GM20431 (cell line): ENCODE data around the gene MGAT4C.
"Not testable (repeated sequence)": the region's sequence is repeated elsewhere in the genome, so short reads cannot be mapped to it uniquely, and the experiment has no call there.

Experiments used
- in situ Hi-C: fragments of 300-500 bp; cut with MseI, MboI; formaldehyde crosslinking; loops from one replicate; pipeline ENCODE4 v1.15.0; 2020; ENCODE audit warnings: low sequenced_read_pairs; ENCODE audit not compliant: unreplicated experiment

The MGAT4C gene

DNA sequence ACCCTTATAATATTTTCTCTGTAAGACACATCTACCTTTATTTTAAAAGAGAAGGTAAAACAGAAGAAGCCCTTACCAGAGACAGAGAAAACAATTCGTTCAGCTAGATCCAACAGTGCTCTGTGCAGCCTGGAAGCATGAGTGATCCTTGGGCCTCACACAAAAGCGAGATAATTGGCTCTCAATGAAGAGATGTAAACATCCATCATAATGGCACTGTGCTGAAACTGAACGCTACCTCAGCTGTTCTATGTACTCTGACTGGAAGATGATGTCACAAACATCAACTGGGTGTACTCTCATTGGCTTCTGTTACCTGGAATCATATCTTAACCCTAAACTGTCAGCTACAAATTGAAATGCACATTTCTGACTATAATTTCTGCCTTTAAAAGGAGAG lies at the start of gene MGAT4C:
MGAT4C (minus strand) TSS at position 229 of the 400 bp plus-strand sequence.
- in situ Hi-C loops = no loop called here

DNA sequence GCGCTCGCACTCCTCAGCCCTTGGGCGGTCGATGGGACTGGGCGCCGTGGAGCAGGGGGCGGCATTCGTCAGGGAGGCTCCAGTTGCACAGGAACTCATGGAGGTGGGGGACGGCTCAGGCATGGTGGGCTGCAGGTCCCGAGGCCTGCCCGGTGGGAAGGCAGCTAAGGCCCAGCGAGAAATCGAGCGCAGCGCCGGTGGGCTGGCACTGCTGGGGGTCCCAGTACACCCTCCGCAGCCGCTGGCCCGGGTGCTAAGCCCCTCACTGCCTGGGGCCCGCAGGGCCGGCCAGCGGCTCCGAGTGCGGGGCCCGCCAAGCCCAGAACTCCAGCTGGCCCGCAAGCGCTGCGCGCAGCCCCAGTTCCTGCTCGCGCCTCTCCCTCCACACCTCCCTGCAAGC lies 40.2 kb upstream of the MGAT4C start:
- in situ Hi-C loops = not testable (repeated sequence)

DNA sequence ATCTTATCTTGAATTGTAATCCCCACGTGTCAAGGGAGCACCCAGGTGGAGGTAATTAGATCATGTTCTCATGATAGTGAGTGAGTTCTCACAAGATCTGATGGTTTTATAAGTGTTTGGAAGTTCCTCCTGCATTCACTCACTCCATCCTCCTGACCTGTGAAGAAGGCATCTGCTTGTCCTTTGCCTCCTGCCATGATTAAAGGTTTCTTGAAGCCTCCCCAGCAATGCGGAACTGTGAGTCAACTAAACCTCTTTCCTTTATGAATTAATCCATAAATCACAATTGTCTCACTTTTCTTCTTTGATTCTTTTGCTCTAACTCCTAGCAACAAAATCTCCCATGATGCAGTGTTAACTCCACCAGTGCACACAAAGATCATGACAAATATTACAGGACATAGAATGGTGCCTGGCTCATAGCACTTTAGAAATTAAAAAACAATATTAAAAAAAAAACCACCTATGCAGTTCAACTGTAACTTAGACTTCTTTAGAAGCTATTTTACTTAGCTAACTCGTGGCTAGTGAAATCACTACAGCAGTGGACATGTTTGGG lies 37.6 kb upstream of the MGAT4C start:
- in situ Hi-C loops = no loop called here

DNA sequence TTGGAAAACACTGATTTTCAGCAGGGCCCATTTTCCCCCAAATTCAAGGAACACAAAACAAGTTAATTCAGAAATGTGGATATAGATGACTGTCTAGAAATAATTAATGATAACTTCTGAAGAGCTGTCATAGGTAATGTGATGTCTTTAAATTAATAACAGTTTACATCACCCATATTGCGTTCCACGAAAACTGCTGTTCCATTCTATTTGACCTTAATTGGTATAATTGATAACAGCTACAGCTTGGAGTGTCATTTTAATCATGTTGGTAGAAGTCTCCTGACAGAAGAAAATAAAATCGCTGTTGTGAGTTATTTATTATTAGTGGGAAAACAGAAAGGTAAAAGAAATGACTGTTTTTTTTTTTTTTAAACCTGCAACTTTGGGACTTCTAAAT lies 36.3 kb upstream of the MGAT4C start:
- in situ Hi-C loops = no loop called here

DNA sequence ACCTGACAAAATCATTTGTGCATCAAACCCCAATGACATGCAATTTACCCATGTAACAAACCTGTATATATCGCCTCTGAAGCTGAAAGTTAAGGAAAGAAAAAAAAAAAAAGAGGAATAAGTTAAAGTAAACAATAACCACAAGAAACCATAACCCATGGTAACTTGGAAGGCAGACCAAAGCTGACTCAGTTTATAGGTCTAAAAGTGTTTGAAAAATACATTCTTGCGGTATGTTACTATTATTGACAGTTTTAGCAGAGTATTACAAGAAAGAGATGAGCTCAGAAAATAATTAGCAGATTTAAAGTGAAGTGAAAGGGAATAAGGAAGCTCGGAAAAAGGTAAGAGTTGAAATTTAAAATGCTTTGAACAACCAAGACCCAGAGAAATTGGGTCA lies 34.4 kb upstream of the MGAT4C start:
- in situ Hi-C loops = no loop called here

DNA sequence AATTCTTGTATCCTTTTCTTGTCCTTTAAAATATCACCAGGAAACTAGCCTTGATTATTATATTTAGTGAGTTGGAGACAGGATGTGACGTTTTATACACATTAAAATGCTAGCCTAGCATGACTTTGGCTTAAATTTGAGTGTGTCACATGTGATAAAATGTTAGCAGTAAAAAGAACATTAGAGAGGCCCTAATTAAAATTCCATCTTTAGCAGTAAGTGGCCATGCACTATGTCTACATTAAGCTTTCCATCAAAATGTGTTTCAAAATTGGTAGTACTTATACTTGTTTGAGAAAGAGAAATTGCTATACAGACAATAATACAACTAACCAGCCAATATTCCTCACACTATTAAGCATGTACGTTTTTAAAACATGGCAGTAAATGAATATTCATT lies 29.9 kb upstream of the MGAT4C start:
- in situ Hi-C loops = no loop called here

DNA sequence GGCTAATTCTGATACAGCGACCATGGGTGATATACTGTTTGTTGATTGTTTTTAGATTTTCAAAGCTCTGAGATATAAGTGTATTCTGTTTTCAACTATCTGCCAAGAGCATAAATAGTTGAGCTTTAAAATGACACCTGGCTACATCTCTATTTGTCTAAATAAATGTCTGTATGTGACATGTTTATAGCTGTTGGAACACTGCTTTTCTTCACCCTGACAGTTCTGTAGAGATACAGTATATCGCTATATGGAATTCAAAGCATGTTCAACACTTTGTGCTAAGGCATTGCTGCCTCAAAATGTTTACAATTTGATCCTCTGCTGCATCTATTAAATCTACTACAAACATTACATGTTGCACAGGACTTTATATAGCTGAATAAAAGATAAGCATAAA lies 27.4 kb upstream of the MGAT4C start:
- in situ Hi-C loops = no loop called here

DNA sequence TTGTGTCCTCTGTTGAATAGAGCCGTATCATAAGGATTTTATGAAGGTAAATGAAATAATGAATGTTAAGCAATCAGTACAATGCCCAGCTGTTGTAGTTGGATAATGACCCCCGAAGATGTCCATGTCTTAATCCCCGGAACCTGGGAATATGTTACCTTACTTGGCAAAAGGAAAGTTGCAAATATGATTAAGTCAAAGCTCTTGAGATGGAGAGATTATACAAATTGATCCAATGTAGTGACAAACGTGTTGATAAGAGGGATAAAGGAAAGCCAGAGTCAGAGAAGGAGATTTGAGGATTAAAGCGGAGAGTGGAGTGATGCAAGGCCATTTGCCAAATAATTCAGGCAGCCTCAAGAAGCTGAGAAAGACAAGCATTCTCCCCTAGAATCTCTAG lies 19.2 kb upstream of the MGAT4C start:
- in situ Hi-C loops = no loop called here

DNA sequence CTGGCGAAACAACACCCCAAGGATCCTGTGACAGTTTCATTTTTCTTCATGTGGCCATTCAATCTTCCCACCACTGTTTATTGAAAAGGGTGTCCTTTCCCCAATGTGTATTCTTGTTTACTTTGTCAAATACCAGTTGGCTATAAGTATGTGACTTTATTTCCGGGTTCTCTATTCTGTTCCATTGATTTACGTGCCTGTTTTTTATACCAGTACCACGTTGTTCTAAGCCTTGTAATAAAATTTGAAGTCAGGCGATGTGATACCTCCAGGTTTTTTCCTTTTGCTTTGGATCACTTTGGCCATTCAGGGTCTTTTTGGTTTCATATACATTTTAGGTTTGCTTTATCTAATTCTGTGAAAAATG lies 9.1 kb upstream of the MGAT4C start:
- in situ Hi-C loops = no loop called here

DNA sequence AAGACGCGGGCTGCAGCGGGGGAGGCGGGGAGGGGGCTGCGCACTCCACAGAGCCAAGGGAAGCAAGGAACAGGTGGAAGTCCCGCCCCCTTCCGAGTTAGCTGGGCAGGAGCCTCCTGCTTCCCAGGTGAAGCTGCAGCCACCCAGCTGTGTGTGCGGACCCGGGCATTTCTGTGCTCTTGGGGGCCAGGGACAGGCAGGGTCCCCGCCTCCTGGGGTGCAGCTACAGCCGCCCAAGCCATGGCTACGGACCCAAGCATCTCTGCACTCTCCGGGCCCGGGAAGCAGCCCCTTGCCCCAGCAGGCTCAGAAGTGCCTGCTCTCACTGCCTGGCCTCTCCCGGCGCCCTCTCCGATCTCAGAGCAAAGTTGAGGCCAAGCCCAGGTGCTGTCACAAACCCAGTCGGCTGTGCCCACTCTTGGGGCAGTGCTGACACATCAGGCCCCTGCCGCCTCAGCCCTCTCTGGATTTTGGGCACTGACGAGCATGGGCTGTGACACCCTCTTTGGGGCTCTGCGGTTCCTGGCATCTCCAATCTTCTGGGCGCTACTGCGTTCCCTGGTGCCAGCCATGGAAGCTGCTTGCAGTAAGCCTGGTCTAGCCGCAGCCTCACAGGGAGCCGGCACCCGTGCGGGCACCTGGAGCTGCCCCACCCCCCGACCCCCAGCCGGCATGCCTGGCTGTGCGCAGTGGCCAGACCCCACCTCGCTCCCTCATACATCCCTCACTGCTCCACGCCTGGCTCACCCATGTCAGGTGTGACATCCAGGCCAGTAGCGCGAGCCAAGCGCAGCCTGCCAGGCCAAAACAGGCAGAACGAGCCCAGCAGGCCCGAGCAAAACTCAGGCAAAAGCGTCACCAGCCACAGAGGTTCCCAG lies 8.5 kb upstream of the MGAT4C start:
- in situ Hi-C loops = no loop called here

DNA sequence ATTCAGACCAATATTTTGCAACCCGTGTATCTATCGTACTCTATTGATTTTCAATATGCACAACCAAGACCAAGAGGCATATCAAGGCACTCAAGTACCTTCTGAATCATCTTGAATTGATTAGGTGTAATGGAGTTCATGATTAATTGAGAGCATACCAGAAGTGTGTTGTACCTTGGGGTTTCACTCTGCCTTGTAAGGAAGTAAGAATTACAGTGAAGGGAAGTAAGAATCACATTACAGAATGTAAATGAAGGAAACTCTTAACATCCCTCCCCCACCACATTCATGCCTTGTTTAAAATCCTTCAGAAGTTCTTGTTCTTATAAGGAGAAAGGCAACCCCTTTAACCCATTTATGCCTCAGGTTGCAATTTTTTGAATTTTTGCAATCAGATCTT lies 5.4 kb upstream of the MGAT4C start:
- in situ Hi-C loops = no loop called here

DNA sequence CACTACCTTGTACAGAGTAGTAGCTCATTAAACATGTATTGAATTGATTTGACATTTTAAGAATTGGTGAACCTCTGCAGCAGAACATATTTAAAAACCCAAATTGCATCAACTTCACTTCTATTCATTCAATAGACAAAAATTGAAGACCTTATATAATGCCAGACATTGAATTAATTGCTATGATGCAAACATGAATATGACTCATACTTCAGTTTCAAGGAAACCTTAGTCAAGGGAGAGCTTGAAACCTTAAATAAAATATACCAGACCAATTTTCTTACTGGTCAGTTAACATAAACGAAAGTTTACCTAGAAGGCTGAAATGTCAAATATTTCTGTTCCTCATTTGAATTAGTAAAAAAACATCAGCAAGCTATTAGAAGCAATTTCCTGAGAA lies 5.0 kb upstream of the MGAT4C start:
- in situ Hi-C loops = no loop called here

DNA sequence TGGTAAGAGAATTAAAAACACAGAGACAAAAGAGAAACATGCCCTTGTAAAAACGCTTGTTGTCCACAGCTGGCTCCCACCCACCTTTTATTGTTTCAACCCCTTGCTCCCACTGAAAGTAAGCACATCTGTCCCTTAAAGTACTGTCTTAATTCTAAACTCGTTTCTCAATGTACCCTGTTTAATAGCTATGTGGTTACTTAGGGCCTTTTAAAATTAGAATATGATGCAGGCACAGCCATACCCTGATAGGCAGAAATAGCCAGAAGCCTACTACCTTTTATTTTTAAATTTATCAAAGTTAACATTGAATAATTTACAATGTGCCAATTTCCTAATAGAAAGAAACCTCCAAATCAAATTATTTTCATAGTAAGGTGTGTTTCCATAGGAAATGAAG lies 4.0 kb upstream of the MGAT4C start:
- in situ Hi-C loops = no loop called here

DNA sequence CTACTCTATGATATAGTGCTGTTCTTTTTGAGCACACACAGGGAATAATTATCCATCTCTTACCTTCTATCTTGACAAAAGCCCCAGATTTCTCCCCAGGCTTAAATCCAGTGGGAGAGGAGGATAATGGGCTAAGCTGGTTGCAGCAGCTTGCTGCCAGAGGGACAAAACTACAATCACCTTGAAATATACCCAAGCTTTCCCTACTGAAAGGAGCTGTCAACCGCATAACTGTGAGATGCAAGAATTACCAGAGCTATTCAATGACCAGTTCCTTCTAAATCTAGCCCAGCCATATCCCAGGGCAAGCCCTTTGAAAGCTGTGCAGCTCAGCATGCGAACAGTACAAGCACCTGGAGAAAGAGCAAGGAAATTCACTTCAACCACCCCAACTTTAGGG lies 943 bp upstream of the MGAT4C start:
- in situ Hi-C loops = no loop called here

DNA sequence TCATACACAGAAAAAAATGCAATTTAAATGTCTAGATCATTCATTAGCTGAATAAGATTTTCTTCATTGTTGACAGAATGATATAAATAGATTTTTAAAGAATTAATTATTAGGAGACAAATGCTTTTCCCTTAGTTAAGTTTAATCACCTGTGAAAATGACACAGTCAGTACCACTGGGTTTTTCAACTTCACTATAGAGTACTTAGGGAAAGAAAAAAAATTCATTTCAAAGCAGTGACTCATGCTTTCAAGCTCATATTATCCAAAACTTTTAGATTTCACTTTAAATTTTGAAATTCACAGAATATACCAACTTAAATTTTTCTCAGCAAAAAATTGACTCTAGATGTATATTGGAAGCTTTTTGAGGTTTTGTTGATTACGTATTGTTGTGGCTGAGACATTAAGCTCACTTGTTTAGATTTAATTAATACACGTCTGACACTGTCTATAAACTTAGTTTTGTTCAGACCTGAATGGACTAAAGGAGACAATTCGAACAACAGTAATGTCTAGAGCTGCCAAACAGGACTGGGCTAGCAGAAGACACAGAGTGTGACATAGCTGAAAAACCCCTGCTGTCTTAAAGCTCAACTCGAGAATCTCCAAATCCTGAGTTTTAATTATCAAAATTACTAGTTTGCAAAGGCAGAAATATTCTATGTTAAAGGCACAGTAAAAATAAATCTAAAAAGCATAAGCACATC lies 1.6 kb downstream of the MGAT4C start:
- in situ Hi-C loops = no loop called here

DNA sequence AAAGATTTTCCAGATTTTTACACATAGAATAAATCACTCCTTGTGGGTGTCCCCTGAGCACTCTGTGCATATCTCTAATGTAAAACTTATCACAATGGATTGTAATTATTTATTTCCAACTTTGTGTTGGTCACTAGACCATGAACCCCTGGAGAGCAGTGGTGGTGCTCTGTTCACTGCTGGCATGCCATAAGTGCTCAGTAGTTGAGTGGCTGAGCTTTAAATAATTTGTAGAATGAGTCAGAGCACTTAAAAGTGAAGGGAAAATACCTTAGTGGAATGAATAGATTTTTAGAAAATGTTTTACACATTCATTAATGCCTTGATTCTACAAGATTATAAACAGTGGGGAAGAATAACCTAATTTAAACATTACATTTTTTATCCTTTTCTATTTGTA lies 6.3 kb downstream of the MGAT4C start:
- in situ Hi-C loops = no loop called here

DNA sequence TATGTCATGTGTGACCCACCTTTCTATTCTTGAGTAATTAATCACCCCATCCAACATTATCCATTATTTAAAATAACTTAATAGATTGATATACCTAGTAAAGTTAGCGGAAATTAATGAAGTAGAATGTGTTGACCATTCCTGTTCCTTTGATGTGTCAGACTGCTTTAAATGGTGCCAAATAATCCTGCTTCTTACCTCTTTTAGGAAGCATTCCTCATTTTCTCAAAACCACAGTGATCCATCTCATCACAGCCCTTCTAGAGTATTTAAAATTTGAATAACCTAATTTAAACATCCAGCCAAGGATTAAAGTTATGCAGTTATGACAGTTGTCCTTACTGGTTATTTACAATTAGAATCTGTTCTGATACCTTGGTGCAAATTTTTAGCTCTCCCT lies 6.9 kb downstream of the MGAT4C start:
- in situ Hi-C loops = no loop called here

DNA sequence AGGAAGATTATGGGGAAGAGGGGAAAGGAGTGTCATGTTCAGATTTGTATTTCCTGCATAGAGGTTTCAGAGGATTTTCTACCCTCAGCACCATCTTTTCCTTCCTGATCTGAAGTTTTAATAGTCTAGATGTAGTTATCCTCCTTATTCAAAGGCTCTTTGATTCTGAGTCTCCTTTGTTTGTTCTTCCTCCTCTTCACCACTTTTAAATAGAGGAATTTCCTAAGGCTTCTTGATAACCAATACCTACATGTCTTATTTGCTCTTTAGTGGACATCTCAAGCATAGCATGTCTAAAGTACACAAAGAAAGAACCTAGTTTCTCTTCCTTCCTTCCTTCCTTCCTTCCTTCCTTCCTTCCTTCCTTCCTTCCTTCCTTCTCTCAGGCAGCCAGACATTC lies 8.3 kb downstream of the MGAT4C start:
- in situ Hi-C loops = no loop called here

DNA sequence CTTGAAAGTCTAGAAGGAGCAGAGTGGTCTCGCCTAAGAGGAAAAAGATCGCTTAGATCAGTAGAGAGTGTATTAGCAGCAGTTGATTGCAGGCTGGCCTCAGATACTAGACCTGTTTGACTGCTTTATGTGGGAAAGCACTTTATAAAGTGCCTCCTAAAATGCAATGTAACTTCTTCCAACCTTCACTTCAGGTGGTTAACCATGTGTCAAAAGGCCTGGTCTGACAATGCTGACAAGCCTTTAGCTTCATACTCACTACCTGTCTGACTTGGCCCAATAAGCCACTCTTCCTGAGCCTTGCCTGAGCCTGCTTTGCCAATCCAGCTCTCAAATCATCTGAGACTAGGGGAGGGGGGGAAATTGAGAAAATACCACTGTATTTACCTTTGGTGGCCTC lies 14.6 kb downstream of the MGAT4C start:
- in situ Hi-C loops = no loop called here

DNA sequence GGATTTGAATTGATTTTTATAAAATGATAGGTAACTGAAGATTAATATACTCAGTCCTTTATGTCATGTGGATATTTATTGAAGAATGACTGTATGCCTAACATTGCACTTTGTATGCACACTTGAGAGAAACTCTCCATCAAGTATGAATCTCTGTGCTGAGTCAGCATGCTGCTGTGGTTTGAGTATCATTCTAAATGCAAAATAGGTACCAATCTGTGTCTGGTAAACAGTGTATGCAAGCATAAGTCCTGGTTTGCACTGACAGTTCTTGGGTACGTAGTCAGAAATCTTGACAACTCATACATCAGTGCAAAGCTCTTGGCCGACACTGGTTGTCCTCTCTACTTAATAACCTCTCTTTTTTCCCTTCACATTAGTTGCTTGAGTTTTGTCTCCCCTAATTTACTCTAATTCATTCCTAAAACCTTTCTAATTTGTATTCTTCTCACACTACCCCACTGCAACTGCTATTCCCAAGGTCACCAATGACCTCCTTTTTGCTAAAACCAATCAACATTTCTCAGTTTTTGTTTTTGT lies 21.8 kb downstream of the MGAT4C start:
- in situ Hi-C loops = no loop called here

DNA sequence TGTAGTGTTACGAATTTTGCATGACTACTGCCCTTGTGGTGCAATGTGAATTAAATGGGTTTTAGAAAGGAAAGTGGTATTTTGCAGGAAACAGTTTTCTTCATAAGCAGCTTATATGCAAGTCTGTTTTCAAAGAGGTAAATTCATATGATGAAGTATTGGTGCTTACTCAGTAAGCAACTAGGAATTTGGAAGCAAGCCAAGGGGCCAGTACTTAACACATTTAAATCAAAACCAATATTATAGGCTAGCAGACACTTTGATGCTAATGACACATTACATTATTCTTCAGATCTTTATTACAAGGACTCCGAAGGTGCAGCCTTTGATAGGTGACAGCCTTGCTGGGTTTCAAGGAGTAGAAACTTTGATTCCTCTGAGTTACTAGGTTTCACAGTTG lies 23.1 kb downstream of the MGAT4C start:
- in situ Hi-C loops = no loop called here
